Testis (tissue), 3 donors: ENCODE measurements around the gene E2F3. TPM values are rescaled to one million over a fixed set of nuclear protein-coding genes. Genes with fewer than 3 reads are reported as not detected.
"Not testable (repeated sequence)": the region's sequence is repeated elsewhere in the genome, so short reads cannot be mapped to it uniquely, and the experiment has no call there.

ENCODE experiments used
- DNase-seq: peaks from one replicate; pipeline ENCODE4 v3.0.0-alpha.2; 2019
- H3K27ac ChIP-seq, 2 donors: fragments of 200-600 bp; sonication (generic); one replicate each; pipeline ENCODE4 v1.5.1; 2019
- H3K27me3 ChIP-seq: fragments of 200-600 bp; sonication (generic); one replicate; pipeline ENCODE4 v1.5.1; 2019
- H3K36me3 ChIP-seq: fragments of 200-600 bp; sonication (generic); one replicate; pipeline ENCODE4 v1.5.1; 2017; ENCODE audit warnings: low read depth; ENCODE audit errors: missing control alignments
- H3K4me1 ChIP-seq: fragments of 200-600 bp; sonication (generic); one replicate; pipeline ENCODE4 v1.5.1; 2019
- H3K4me3 ChIP-seq, 2 donors: fragments of 200-600 bp; sonication (generic); one replicate each; pipeline ENCODE4 v1.5.1; 2017 to 2019
- H3K9me3 ChIP-seq: fragments of 200-600 bp; sonication (generic); one replicate; pipeline ENCODE4 v1.5.1; 2017
- POLR2A ChIP-seq: fragments of 450-650 bp; IDR thresholded peaks from one replicate; pipeline ENCODE4 v1.6.1; 2017; ENCODE audit warnings: antibody characterized with exemption, mild to moderate bottlenecking, moderate library complexity
- WGBS, 2 donors: methylation state at CpG; one replicate each; pipeline ENCODE4 v1.1.5; 2018; 5-methylcytosine and 5-hydroxymethylcytosine counted together
- intact Hi-C: fragments of 100-400 bp; cut with DNase I; formaldehyde crosslinking; loops from one replicate; pipeline ENCODE4 v1.15.1; 2023; ENCODE audit warnings: low total_unique reads
- polyA plus RNA-seq: library from polyadenylated mRNA; stranded (reverse); fragments of 350-450 nt; fragmentation: Illumina TruSeq; extraction: RNeasy Lipid Tissue Mini Kit (QIAGEN cat#74804); gene quantifications from one replicate; pipeline ENCODE4 v1.2.3, GENCODE V29; 2014; ENCODE audit warnings: low read depth, low replicate concordance; ENCODE audit not compliant: insufficient read depth
- total RNA-seq, 2 donors: library from RNA; depleted of rRNA; stranded (reverse); fragments of >200 nt; gene quantifications; one replicate each; pipeline ENCODE4 v1.2.3, GENCODE V29; 2016
- TF ChIP-seq, protein P1 (sequence below), 3 experiments: fragments of 450-650 bp in 2 of 3; fragments of 200-600 bp in 1 of 3; sonication (generic) in 1 of 3; IDR thresholded peaks; one replicate each; pipeline ENCODE4 v1.5.1; 2016 to 2019; ENCODE audit warnings: antibody characterized with exemption in 3 of 3, mild to moderate bottlenecking in 2 of 3, moderate library complexity in 1 of 3

Gene E2F3
- total and polyA plus RNA-seq, 3 donors from 2014 or later = 7.4 to 8.7 (median 8.0) TPM

DNA sequence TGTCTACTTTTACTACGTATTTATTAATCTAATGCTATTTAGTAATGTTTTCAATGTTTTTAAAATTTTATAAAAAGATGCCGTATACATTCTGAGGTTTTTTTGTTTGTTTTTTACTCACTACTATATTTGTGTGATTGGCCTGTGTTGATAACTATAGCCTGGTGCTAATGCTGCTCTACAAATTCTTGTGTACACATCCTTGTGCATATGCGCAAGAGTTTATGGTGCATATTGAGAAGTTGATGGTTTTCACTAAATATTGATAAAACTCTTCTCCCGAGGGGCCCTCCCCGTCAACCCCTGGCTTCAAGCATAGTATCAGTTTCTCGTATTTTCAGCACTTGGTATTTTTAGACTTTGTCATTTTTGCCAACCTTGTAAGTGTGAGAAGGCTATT, 59.9 kb downstream of the E2F3 start:
- no peak overlapping the region for H3K4me3 ChIP-seq
- H3K9me3 ChIP-seq = no peaks in the 10 kb centered on the region
- H3K27ac ChIP-seq = no peak overlapping the region
- intact Hi-C loops = no loop called here
- DNase-seq = no peak
- no peaks in the 10 kb centered on the region for H3K4me1 ChIP-seq
- no peak for TF ChIP-seq POLR2A
- TF ChIP-seq, protein P1, sequence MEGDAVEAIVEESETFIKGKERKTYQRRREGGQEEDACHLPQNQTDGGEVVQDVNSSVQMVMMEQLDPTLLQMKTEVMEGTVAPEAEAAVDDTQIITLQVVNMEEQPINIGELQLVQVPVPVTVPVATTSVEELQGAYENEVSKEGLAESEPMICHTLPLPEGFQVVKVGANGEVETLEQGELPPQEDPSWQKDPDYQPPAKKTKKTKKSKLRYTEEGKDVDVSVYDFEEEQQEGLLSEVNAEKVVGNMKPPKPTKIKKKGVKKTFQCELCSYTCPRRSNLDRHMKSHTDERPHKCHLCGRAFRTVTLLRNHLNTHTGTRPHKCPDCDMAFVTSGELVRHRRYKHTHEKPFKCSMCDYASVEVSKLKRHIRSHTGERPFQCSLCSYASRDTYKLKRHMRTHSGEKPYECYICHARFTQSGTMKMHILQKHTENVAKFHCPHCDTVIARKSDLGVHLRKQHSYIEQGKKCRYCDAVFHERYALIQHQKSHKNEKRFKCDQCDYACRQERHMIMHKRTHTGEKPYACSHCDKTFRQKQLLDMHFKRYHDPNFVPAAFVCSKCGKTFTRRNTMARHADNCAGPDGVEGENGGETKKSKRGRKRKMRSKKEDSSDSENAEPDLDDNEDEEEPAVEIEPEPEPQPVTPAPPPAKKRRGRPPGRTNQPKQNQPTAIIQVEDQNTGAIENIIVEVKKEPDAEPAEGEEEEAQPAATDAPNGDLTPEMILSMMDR (IDR thresholded peaks at IDR 0.05) = no peak
- 68 to 78% methylated on average over 6 of the region's 6 CpGs for WGBS, 2 donors
- no peaks in the 10 kb centered on the region for H3K36me3 ChIP-seq
- H3K27me3 ChIP-seq = no peaks in the 10 kb centered on the region

DNA sequence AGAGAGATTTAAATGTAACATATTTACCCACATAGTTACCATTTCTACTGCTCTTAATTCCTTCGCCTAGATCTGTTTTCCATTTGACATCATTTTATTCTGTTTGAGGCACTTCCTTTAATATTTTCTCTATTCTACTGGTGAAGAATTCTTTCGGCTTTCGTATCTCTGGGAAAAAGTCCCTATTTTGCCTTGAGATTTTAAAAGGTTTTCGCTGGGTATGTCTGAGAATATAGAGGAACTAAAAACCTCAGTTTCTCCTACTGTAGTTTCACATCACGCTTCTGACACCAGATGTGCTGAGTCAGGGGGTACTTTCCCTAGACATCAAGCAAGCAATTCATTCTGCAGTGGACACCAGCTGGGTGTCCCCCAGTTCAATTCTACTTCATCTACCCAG, 61.7 kb downstream of the E2F3 start:
- H3K9me3 ChIP-seq = no peaks in the 10 kb centered on the region
- DNase-seq = no peak
- H3K27ac ChIP-seq = no peak overlapping the region
- H3K27me3 ChIP-seq = no peaks in the 10 kb centered on the region
- TF ChIP-seq POLR2A = no peak
- TF ChIP-seq, protein P1 (IDR thresholded peaks at IDR 0.05) = no peak
- no peak overlapping the region for H3K4me3 ChIP-seq
- no peaks in the 10 kb centered on the region for H3K4me1 ChIP-seq
- intact Hi-C loops = no loop called here
- WGBS, 2 donors = 88 to 90% methylated on average over 5 of the region's 5 CpGs
- no peaks in the 10 kb centered on the region for H3K36me3 ChIP-seq

DNA sequence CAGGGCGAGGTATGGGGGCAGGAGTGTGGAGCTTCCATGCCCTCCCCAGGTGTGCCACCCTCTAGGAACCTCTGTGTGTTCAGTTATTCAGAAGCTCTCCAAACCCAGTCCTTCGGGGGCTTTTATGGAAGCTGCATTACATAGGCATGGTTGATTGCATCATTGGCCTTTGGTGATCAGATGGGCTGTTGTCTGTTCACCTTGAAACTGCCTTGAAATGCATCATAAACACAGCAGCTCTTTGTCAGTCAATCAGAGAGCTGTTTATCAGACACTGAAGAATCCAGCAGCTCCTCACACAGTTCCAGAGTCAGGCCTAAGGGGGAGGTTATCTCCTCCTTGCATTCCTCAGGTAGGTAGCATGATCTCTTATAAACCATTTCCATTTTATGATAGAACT, 62.4 kb downstream of the E2F3 start:
- H3K9me3 ChIP-seq = no peaks in the 10 kb centered on the region
- no peaks in the 10 kb centered on the region for H3K36me3 ChIP-seq
- intact Hi-C loops = no loop called here
- no peak for DNase-seq
- no peak overlapping the region for H3K27ac ChIP-seq
- WGBS, 2 donors = 74 to 100% methylated on average over 2 of the region's 2 CpGs
- H3K4me1 ChIP-seq = no peaks in the 10 kb centered on the region
- TF ChIP-seq POLR2A = no peak
- TF ChIP-seq, protein P1 (IDR thresholded peaks at IDR 0.05) = no peak
- no peak overlapping the region for H3K4me3 ChIP-seq
- H3K27me3 ChIP-seq = no peaks in the 10 kb centered on the region

DNA sequence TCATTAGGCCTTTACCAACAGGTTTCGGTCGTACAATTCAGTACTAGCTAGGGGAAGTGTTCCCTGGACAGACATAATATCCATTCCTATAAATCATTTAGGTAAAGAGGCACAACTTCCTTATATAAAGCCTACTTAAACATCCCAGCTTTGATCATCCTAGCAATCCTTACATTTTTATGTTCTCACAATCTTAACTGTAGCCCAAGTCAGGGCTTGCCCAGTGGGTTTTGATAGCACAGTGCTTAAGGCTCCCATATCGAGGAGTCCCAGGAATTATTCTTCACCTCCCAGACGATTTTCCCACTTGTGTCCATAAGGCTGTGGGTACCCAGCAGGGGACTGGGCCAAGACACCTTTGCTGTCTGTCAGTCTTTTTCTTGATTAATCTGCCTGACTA, 63.2 kb downstream of the E2F3 start:
- 90 to 91% methylated on average over 4 of the region's 4 CpGs for WGBS, 2 donors

DNA sequence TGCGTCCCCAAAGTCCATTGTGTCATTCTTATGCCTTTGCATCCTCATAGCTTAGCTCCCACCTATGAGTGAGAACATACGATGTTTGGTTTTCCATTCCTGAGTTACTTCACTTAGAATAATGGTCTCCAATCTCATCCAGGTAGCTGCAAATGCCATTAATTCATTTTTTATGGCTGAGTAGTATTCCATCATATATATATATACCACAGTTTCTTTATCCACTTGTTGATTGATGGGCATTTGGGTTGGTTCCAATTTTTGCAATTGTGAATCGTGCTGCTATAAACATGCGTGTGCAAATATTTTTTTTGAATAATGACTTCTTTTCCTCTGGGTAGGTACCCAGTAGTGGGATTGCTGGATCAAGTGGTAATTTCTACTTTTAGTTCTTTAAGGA, 63.9 kb downstream of the E2F3 start:
- H3K4me1 ChIP-seq, H3K27me3 ChIP-seq, H3K9me3 ChIP-seq, H3K27ac ChIP-seq, H3K4me3 ChIP-seq, intact Hi-C loops, H3K36me3 ChIP-seq, DNase-seq: not testable (repeated sequence)
- 93 to 98% methylated on average over 4 of the region's 4 CpGs for WGBS, 2 donors

More for the DNA sequence above, 63.2 kb downstream of the E2F3 start:
- no peaks in the 10 kb centered on the region for H3K4me1 ChIP-seq
- intact Hi-C loops = no loop called here
- TF ChIP-seq, protein P1 (IDR thresholded peaks at IDR 0.05) = no peak
- no peak for TF ChIP-seq POLR2A
- H3K27me3 ChIP-seq = no peaks in the 10 kb centered on the region
- DNase-seq = no peak
- H3K27ac ChIP-seq = no peak overlapping the region
- H3K36me3 ChIP-seq = no peaks in the 10 kb centered on the region
- no peaks in the 10 kb centered on the region for H3K9me3 ChIP-seq
- H3K4me3 ChIP-seq = no peak overlapping the region
